GM12891 (cell line): ENCODE results near the gene TENM4.

Experiments used
- PAX5 ChIP-seq: IDR thresholded peaks from 2 replicates; pipeline ENCODE4 v1.6.1; 2011; ENCODE audit warnings: low read length, moderate library complexity, mild to moderate bottlenecking; ENCODE audit not compliant: insufficient read depth, severe bottlenecking
- POLR2A ChIP-seq: IDR thresholded peaks from 2 replicates; pipeline ENCODE4 v1.6.1; 2011; ENCODE audit warnings: low read depth, low read length, control low read depth
- POLR2AphosphoS5 ChIP-seq: IDR thresholded peaks from 2 replicates; pipeline ENCODE4 v1.6.1; 2011; ENCODE audit warnings: low read depth, low read length, control low read depth
- SPI1 ChIP-seq: IDR thresholded peaks from 2 replicates; pipeline ENCODE4 v1.6.1; 2011; ENCODE audit warnings: low read depth, low read length, control low read depth
- TAF1 ChIP-seq: IDR thresholded peaks from 2 replicates; pipeline ENCODE4 v1.6.1; 2011; ENCODE audit warnings: low read depth, low read length, control low read depth

DNA sequence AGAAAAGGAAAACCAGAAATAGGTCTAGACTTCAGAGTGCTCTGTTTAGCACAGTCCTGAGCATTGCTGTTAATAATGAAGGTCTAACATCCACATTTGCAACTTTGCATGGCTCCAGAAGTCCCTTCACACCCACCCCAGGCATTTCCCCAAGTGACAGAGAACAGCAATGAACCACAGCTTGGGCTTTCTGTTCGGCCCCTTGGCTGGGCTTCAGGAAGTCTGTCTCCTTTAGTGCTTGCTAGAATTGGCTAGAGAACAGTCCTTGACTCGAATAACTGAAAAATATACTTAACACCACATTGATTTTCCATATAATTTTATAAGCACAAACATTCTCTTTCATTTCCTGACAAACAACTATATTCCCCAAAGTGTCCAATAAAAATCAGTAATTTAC is 29.3 kb upstream of the TENM4 start:
- no peak for TF ChIP-seq TAF1
- TF ChIP-seq POLR2A = no peak
- TF ChIP-seq SPI1 = no peak
- no peak for TF ChIP-seq POLR2AphosphoS5
- TF ChIP-seq PAX5 = no peak
